Measurements from ENCODE around the gene C2orf81.
A peak's percentile ranks its signal among the peaks of the same experiment; 100 is the strongest.

Gene C2orf81

GRCh38 chr2:74391580-74392448, 29.6 kb downstream of the C2orf81 start:
- H3K4me3 ChIP-seq (ENCODE audit: low read depth, low read length), result peak overlapping the region; percentile 87

- H3K4me3 ChIP-seq (ENCODE audit: low read depth, low read length), result peak overlapping the region; percentile 87
These were observed 30.2 kb downstream of the C2orf81 start for GRCh38 chr2:74391209-74391579.

DNA sequence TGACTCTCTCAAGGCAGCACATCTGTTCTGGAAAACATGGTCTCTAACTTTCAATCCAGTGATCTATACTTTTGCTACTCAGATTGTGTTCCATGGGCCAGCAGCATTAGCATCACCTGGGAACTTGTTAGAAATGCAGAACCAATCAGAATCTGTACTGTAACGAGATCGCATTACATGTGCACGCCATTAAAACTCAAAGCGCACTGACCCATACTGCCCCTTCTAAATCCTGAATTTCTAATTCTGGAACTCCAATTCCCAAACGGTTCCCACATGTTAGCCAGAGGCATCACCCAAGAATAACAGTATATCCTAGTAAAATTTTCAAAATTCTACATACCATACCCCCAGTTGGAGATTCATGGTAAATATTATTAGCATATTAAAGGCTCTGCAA, 30.8 kb downstream of the C2orf81 start:
- peak overlapping the region; percentile 87 for H3K4me3 ChIP-seq (ENCODE audit: low read depth, low read length)

GRCh38 chr2:74387346-74387745, 34.1 kb downstream of the C2orf81 start:
- no peak overlapping the region for H3K4me3 ChIP-seq (ENCODE audit: low read depth, low read length)

DNA sequence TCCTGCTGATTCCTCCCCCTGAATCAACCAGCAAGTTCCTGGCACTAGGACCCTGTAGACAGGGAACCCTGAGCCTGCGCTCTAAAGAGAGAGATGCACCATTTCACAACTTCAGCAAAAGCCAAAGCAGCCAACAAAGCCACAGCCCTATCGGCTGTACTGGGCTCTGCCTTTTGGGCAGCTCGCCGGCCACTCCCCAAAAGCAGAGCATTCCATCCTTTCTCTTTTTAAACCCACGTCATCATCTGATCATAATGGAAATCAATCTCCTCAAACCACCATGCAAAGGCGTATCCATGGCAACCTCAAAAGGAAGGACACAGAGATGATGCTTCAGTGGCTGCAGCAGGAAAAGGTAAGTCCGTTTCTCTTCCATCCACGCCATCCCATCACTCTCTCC, 36.0 kb downstream of the C2orf81 start:
- no peak overlapping the region for H3K4me3 ChIP-seq (ENCODE audit: low read depth, low read length)

DNA sequence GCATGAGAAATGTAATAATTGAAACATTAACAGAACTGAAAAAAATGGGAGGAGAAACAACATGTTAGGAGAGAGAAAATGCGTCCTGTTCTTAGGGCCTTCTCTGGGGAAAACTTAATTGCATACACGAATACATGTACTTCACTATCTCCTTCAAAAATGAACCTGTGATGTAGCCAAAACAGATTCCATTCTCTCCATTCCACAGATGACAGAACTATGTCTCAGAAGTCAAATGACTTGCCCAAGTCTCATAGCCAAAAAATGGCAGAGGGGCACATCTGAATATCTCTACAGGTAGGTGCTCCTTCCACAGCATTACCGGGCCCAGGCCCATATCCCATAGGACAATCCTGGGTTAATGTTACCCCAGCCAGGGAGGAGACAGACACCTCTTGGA, 37.4 kb downstream of the C2orf81 start:
- no peak overlapping the region for H3K4me3 ChIP-seq (ENCODE audit: low read depth, low read length)

DNA sequence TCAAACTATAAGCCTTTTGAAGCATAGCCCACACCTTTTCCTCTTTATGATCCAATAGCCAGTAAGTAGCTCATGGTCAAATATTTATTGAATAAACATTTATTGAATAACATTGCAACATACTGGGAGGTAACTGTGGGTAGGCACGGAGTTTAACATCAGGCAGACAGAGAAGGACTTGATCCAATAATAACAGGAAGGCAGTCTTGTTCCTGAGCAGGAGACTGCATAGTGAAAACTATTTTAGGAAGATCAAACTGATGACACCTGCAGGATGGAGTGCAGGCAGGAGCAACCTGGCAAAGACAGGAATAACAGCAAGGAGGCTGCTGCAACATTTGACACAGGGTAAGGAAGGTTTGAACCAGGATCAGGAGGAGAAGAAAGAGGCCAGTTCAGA, 38.2 kb downstream of the C2orf81 start:
- no peak overlapping the region for H3K4me3 ChIP-seq (ENCODE audit: low read depth, low read length)

GRCh38 chr2:74381751-74382150, 39.7 kb downstream of the C2orf81 start:
- H3K4me3 ChIP-seq (ENCODE audit: low read depth, low read length), result no peak overlapping the region

GRCh38 chr2:74379851-74380789, 41.3 kb downstream of the C2orf81 start, which contains the start of gene DCTN1:
Gene DCTN1 (minus strand): TSS chr2:74380311. CDS start chr2:74380037, 274 bp downstream.
- H3K4me3 ChIP-seq (ENCODE audit: low read depth, low read length), result no peak within 1 kb of the TSS

DNA sequence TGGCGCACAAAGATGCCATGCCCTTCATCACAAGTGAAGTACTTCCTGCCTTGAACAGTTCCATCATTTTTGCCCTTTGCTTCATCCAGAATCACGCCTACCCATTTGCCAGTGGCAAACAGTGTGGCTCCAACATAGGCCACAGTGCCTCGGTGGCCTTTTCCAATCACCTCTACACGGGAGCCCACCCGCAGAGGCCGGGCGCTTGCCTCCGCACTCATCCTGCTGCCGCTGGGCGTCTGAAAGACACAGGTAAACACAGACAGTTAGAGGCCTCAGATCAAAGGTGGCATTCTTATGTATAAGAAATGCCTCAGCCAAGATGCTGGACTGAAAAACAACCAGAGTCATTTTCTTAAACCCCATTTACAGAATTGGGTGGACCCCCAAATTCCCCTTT, 43.4 kb downstream of the C2orf81 start:
- H3K4me3 ChIP-seq (ENCODE audit: low read depth, low read length), result no peak overlapping the region

DNA sequence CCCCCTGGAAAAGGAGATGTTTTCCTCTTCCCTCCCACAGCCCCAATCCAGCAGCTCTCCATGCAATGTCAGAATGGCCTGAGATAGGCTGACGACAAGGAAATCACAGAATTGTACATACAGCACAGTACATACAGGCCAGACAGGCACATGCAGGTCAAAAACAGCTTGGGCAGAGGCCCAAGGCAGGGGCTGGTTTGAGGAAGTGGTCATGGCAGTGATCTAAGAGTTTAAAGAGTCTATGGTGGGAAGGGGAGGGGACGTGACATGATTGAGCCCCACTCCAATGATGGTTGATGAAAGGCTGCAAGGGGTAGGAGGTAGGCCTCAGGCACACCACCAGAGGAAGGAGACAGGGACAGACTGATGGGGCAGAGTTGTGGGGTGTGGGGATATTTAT, 45.6 kb downstream of the C2orf81 start:
- H3K4me3 ChIP-seq (ENCODE audit: low read depth, low read length), result no peak overlapping the region

DNA sequence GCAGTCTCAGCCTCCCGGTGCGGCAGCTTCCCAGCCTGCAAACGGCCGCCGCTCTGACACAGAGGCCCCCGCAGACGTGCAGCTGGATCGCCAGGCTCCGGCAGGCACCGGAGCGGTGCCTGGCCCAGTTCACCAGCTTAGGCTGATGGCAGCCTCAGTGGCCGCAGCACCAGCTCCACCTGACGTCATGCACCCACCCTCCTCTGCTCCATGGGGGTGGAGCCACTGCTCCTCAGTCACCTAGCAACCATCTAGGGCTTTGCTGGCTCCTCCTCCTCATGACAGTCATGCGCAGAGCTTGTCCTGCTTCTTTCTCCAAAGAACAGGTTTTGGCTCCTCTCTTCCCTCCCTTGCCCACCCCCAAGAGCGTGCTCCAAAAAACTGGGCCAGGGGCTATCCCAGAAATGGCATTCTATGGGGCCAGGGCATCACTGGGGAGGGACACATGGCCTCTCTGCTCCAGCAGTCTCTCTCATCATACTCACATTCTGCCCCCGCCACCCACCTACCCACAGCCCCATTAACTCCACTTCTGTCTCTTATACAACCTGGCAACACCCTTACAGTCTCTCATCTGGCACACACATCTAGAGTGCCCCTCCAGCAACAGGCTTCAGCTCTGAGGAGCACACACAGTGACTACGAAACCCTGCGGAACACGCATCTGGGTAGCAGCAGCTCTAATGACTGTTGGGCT, 46.8 kb downstream of the C2orf81 start:
- peak overlapping the region; percentile 40 for H3K4me3 ChIP-seq (ENCODE audit: low read depth, low read length)

DNA sequence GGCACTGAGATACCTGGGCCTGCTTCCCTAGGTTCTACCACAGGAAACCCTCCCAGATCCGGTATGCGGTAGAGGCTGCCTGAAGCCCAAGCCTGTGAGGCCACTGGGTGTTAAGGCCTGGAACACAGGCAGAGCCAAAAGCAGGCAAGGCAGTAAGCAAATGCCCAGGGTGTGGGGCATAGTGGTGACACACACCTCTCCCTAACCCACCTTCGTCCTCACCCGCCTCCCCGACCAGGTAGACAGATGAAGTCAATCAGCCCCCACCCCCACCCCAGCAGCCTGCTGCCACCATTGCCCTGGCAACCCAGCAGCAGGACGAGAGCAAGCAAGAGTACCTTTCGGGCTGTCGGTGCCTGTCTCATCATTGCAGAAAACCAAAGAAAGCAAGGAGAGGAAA, 47.4 kb downstream of the C2orf81 start:
- peak overlapping the region; percentile 40 for H3K4me3 ChIP-seq (ENCODE audit: low read depth, low read length)

DNA sequence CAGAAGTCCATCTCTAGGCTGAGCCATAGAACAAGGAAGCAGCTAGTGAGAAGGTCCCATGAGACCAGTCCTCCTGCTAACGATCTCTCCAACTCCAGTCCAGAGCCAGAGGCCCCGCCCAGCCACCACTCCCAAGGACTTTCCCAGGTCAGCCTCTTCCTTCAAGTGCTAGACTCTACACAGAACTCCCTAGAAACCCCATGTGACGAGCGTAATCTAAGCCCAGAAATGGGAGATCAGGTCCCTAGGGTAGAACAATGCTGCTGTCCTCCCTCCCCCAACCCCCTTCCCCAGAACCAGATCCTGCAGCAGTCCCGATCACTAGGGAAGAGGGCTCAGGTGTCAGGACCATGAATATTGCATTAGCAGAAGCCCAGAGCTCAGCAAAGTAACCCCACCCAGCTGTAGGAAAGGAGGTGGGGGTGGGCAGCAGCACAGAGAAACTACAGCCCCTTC, 48.2 kb downstream of the C2orf81 start:
- no peak overlapping the region for H3K4me3 ChIP-seq (ENCODE audit: low read depth, low read length)

GRCh38 chr2:74372674-74373073, 48.7 kb downstream of the C2orf81 start:
- no peak overlapping the region for H3K4me3 ChIP-seq (ENCODE audit: low read depth, low read length)

DNA sequence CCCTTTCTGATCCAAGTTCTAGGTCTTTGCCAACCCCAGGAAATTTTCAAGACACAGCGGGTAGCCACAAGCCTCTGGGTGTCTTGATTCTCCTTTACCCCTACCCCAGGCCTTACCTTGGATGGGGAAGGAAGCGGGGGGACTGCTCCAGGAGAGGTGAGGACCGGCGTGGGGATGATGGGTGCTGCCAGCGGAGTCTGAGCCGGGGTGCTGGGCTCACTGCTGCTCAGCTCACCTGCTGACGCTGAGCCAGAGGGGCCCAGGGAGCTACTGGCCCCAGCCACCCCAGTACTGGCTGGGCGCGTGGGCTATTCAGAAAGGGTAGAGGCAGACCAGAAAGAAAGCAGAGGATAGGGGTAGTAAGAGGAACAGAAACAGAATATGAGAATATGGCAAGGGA, 50.0 kb downstream of the C2orf81 start:
- H3K4me3 ChIP-seq (ENCODE audit: low read depth, low read length), result no peak overlapping the region

GRCh38 chr2:74369976-74370375, 51.4 kb downstream of the C2orf81 start:
- no peak overlapping the region for H3K4me3 ChIP-seq (ENCODE audit: low read depth, low read length)

- no peak overlapping the region for H3K4me3 ChIP-seq (ENCODE audit: low read depth, low read length)
These were observed 52.9 kb downstream of the C2orf81 start for GRCh38 chr2:74368499-74368898.

- no peak overlapping the region for H3K4me3 ChIP-seq (ENCODE audit: low read depth, low read length)
These were observed 53.6 kb downstream of the C2orf81 start for GRCh38 chr2:74367789-74368188.

DNA sequence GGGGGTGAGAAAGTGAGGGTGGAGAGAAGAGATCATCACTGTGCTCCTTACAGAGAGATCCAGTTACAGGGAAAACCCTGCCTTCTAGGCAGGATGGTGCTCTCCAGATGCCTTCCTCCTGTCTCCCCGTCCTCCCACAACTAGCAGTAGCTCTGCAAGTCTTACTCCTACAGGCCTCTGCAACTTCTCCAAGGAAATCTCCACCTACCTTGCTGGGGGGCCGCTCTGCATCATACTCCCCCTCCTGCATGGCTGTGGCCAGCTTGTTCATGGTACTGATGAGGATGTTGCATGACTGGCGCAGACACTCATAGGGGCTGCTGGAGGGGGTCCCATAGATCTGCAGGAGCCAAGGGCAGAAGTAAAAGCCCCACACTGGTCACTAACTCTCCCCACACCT, 55.4 kb downstream of the C2orf81 start:
- no peak overlapping the region for H3K4me3 ChIP-seq (ENCODE audit: low read depth, low read length)

All from iPS-11a (cell line).